Skeletal muscle tissue (tissue), 4 donors: ENCODE measurements around the gene VMP1. TPM values are rescaled to one million over a fixed set of nuclear protein-coding genes. Genes with fewer than 3 reads are reported as not detected.

Experiments
- H3K27ac ChIP-seq: one replicate; pipeline ENCODE4 v1.7.0; 2013; ENCODE audit warnings: mild to moderate bottlenecking, low read depth, low read length, inconsistent platforms
- H3K27me3 ChIP-seq, 3 donors: one replicate each; pipeline ENCODE4 v1.7.0; 2013; ENCODE audit warnings: low read length in 3 of 3; ENCODE audit not compliant: control insufficient read depth in 3 of 3, insufficient read depth in 3 of 3
- H3K36me3 ChIP-seq, 3 donors: one replicate each; pipeline ENCODE4 v1.7.0; 2013; ENCODE audit warnings: low read length in 3 of 3; ENCODE audit not compliant: control insufficient read depth in 3 of 3, insufficient read depth in 3 of 3
- H3K4me1 ChIP-seq, 3 donors: one replicate each; pipeline ENCODE4 v1.7.0; 2013; ENCODE audit warnings: low read length in 3 of 3, mild to moderate bottlenecking in 3 of 3; ENCODE audit not compliant: control insufficient read depth in 3 of 3, insufficient read depth in 3 of 3
- H3K4me3 ChIP-seq, 3 donors: one replicate each; pipeline ENCODE4 v1.7.0; 2013; ENCODE audit warnings: low read length in 3 of 3
- H3K9ac ChIP-seq, 3 donors: one replicate each; pipeline ENCODE4 v1.7.0; 2013; ENCODE audit warnings: low read length in 3 of 3, mild to moderate bottlenecking in 3 of 3, moderate library complexity in 2 of 3, low read depth in 1 of 3
- H3K9me3 ChIP-seq, 3 donors: one replicate each; pipeline ENCODE4 v1.7.0; 2013; ENCODE audit warnings: low read length in 3 of 3; ENCODE audit not compliant: control insufficient read depth in 3 of 3
- total RNA-seq: library from RNA; depleted of rRNA; stranded (reverse); fragments of >200 nt; gene quantifications from one replicate; pipeline ENCODE4 v1.2.3, GENCODE V29; 2014
- donor health status: Osteomylitis.

VMP1 gene
- total RNA-seq, 1 donor from 2014 or later: 128 TPM

GRCh38 chr17:59683283-59683682, 24.2 kb upstream of the VMP1 start:
- no peak overlapping the region for H3K4me3 ChIP-seq
- H3K27ac ChIP-seq: no peak overlapping the region
- no peaks in the 10 kb centered on the region for H3K9me3 ChIP-seq
- H3K36me3 ChIP-seq: peaks cover 45 to 91% (median 89%) of the 10 kb centered on the region in 3 donors
- no peaks in the 10 kb centered on the region for H3K27me3 ChIP-seq
- no peak overlapping the region for H3K9ac ChIP-seq
- H3K4me1 ChIP-seq: no peaks in the 10 kb centered on the region

- H3K36me3 ChIP-seq: peaks cover 35 to 92% (median 77%) of the 10 kb centered on the region in 3 donors
- H3K9me3 ChIP-seq: no peaks in the 10 kb centered on the region
- H3K4me1 ChIP-seq: no peaks in the 10 kb centered on the region
- H3K27ac ChIP-seq: no peak overlapping the region
- H3K27me3 ChIP-seq: no peaks in the 10 kb centered on the region
- no peak overlapping the region for H3K9ac ChIP-seq
- H3K4me3 ChIP-seq: no peak overlapping the region
Observed at GRCh38 chr17:59684967-59685366, 22.5 kb upstream of the VMP1 start.

- Histone ChIP-seq H3K27me3 (no peaks in the 10 kb centered on the region), H3K9me3 (no peaks in the 10 kb centered on the region), H3K27ac (no peak overlapping the region), H3K4me1 (no peaks in the 10 kb centered on the region), H3K4me3 (no peak overlapping the region), H3K9ac (no peak overlapping the region), H3K36me3 (peaks cover 33 to 87% (median 63%) of the 10 kb centered on the region in 3 donors)
Observed at GRCh38 chr17:59688008-59688407, 19.4 kb upstream of the VMP1 start.

- H3K4me3 ChIP-seq: no peak overlapping the region
- H3K27me3 ChIP-seq: no peaks in the 10 kb centered on the region
- H3K27ac ChIP-seq: no peak overlapping the region
- no peaks in the 10 kb centered on the region for H3K4me1 ChIP-seq
- peaks cover 31 to 86% (median 61%) of the 10 kb centered on the region in 3 donors for H3K36me3 ChIP-seq
- no peak overlapping the region for H3K9ac ChIP-seq
- no peaks in the 10 kb centered on the region for H3K9me3 ChIP-seq
Observed at GRCh38 chr17:59688496-59688895, 19.0 kb upstream of the VMP1 start.

- no peaks in the 10 kb centered on the region for H3K4me1 ChIP-seq
- H3K9ac ChIP-seq: no peak overlapping the region
- no peaks in the 10 kb centered on the region for H3K27me3 ChIP-seq
- peaks cover 42 to 79% (median 68%) of the 10 kb centered on the region in 3 donors for H3K36me3 ChIP-seq
- no peaks in the 10 kb centered on the region for H3K9me3 ChIP-seq
- H3K4me3 ChIP-seq: no peak overlapping the region
- no peak overlapping the region for H3K27ac ChIP-seq
Observed at GRCh38 chr17:59693582-59693981, 13.9 kb upstream of the VMP1 start.

DNA sequence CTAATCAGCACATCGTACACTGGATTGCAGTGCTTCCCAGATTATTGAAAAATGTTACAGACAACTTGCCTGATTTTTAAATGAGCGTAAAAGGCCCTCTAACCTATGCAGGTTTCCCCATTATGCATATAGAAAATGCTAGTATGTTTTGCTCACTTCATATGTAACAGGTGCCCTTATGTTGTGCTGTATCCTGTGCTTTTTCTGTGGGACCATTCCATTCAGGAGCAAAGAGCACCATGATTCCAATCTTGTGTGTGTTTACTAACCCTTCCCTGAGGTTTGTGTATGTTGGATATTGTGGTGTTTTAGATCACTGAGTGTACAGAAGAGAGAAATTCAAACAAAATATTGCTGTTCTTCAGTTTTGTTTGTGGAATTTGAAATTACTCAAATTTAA, 13.1 kb upstream of the VMP1 start:
- Histone ChIP-seq H3K4me1 (no peaks in the 10 kb centered on the region), H3K27ac (no peak overlapping the region), H3K27me3 (no peaks in the 10 kb centered on the region), H3K36me3 (peaks cover 49 to 83% (median 75%) of the 10 kb centered on the region in 3 donors), H3K9me3 (no peaks in the 10 kb centered on the region), H3K4me3 (no peak overlapping the region), H3K9ac (no peak overlapping the region)

- no peak overlapping the region for H3K9ac ChIP-seq
- H3K4me1 ChIP-seq: no peaks in the 10 kb centered on the region
- no peak overlapping the region for H3K27ac ChIP-seq
- H3K4me3 ChIP-seq: no peak overlapping the region
- no peaks in the 10 kb centered on the region for H3K9me3 ChIP-seq
- H3K36me3 ChIP-seq: peaks cover 38 to 74% (median 69%) of the 10 kb centered on the region in 3 donors
- H3K27me3 ChIP-seq: no peaks in the 10 kb centered on the region
Observed at GRCh38 chr17:59695945-59696681, 11.3 kb upstream of the VMP1 start.

GRCh38 chr17:59696682-59697277, 10.7 kb upstream of the VMP1 start:
- Histone ChIP-seq H3K9ac (no peak overlapping the region), H3K4me3 (no peak overlapping the region), H3K9me3 (no peaks in the 10 kb centered on the region), H3K4me1 (no peaks in the 10 kb centered on the region), H3K27ac (no peak overlapping the region), H3K27me3 (no peaks in the 10 kb centered on the region), H3K36me3 (peaks cover 34 to 68% (median 67%) of the 10 kb centered on the region in 3 donors)

- no peak overlapping the region for H3K4me3 ChIP-seq
- no peaks in the 10 kb centered on the region for H3K4me1 ChIP-seq
- H3K9ac ChIP-seq: no peak overlapping the region
- no peaks in the 10 kb centered on the region for H3K27me3 ChIP-seq
- no peaks in the 10 kb centered on the region for H3K9me3 ChIP-seq
- H3K36me3 ChIP-seq: peaks cover 32 to 62% (median 58%) of the 10 kb centered on the region in 3 donors
- no peak overlapping the region for H3K27ac ChIP-seq
Observed at GRCh38 chr17:59698143-59698542, 9.3 kb upstream of the VMP1 start.

DNA sequence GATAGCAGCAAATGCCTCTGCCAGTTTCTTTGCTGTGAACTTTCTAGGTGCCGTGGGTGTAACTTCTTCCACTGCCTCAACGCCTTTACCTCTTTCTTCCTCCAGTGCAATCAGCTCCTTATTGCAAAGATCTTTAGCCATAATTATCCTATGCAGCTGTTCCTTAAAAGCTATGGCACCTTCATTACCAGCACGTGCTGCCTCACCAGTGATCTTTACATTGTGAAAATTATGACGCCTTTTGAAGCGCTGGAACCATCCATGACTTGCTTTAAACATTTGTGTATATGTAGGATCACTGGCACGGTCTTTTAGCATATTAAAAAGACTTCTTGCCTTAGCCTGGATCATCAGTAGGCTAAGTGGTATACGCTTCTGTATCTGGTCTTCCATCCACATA, 8.2 kb upstream of the VMP1 start:
- Histone ChIP-seq H3K27me3 (no peaks in the 10 kb centered on the region), H3K9ac (no peak overlapping the region), H3K4me3 (no peak overlapping the region), H3K9me3 (no peaks in the 10 kb centered on the region), H3K4me1 (no peaks in the 10 kb centered on the region), H3K27ac (no peak overlapping the region), H3K36me3 (peaks cover 28 to 52% (median 48%) of the 10 kb centered on the region in 3 donors)
